HUDEP-2 (cell line): ENCODE measurements around the gene ARHGAP6.
"Not testable (repeated sequence)": the region's sequence is repeated elsewhere in the genome, so short reads cannot be mapped to it uniquely, and the experiment has no call there.

ENCODE experiments used
- DNase-seq, 76 experiments: peaks; one replicate each; lab custom pipeline; 2025; ENCODE audit not compliant: unreplicated experiment in 76 of 76; lab: John Stamatoyannopoulos, UW

ARHGAP6 gene

GRCh38 chrX:11269006-11269405 is 396.7 kb downstream of the ARHGAP6 start:
- no peak for DNase-seq

- DNase-seq = no peak
Measured at GRCh38 chrX:11267425-11267824, 398.3 kb downstream of the ARHGAP6 start.

GRCh38 chrX:11266573-11267003 is 399.1 kb downstream of the ARHGAP6 start:
- DNase-seq = no peak

GRCh38 chrX:11265352-11265751 is 400.4 kb downstream of the ARHGAP6 start:
- DNase-seq = no peak

- DNase-seq = no peak
Measured at GRCh38 chrX:11264925-11265324, 400.8 kb downstream of the ARHGAP6 start.

GRCh38 chrX:11261260-11261659 is 404.5 kb downstream of the ARHGAP6 start:
- DNase-seq = no peak

GRCh38 chrX:11259437-11259836 is 406.3 kb downstream of the ARHGAP6 start:
- no peak for DNase-seq

GRCh38 chrX:11257711-11258110 is 408.0 kb downstream of the ARHGAP6 start:
- no peak for DNase-seq

- DNase-seq = no peak
Measured at GRCh38 chrX:11257290-11257689, 408.4 kb downstream of the ARHGAP6 start.

- no peak for DNase-seq
Measured at GRCh38 chrX:11254417-11255109, 411.2 kb downstream of the ARHGAP6 start.

- DNase-seq = no peak
Measured at GRCh38 chrX:11244636-11245035, 421.1 kb downstream of the ARHGAP6 start.

- DNase-seq = no peak
Measured at GRCh38 chrX:11242704-11243103, 423.0 kb downstream of the ARHGAP6 start.

GRCh38 chrX:11241720-11242119 is 424.0 kb downstream of the ARHGAP6 start:
- no peak for DNase-seq

GRCh38 chrX:11239230-11239629 is 426.5 kb downstream of the ARHGAP6 start:
- peak in 6 of 76 experiments; percentile 0 to 22 (median 2) for DNase-seq

- not testable (repeated sequence) for DNase-seq
Measured at GRCh38 chrX:11235377-11235776, 430.3 kb downstream of the ARHGAP6 start.

- no peak for DNase-seq
Measured at GRCh38 chrX:11215191-11215921, 450.4 kb downstream of the ARHGAP6 start.

GRCh38 chrX:11214346-11215190 is 451.2 kb downstream of the ARHGAP6 start:
- no peak for DNase-seq

- no peak for DNase-seq
Measured at GRCh38 chrX:11212741-11213140, 453.0 kb downstream of the ARHGAP6 start.

GRCh38 chrX:11210415-11210801 is 455.3 kb downstream of the ARHGAP6 start:
- no peak for DNase-seq

GRCh38 chrX:11209798-11210414 is 455.8 kb downstream of the ARHGAP6 start:
- no peak for DNase-seq

GRCh38 chrX:11206716-11207115 is 459.0 kb downstream of the ARHGAP6 start:
- no peak for DNase-seq
